ENCODE measurements around the gene RHOD. TPM values are rescaled to one million over a fixed set of nuclear protein-coding genes. Genes with fewer than 3 reads are reported as not detected.

Gene RHOD
- total RNA-seq, 2 donors from 2014 or later, result 2.6 to 3.4 TPM

DNA sequence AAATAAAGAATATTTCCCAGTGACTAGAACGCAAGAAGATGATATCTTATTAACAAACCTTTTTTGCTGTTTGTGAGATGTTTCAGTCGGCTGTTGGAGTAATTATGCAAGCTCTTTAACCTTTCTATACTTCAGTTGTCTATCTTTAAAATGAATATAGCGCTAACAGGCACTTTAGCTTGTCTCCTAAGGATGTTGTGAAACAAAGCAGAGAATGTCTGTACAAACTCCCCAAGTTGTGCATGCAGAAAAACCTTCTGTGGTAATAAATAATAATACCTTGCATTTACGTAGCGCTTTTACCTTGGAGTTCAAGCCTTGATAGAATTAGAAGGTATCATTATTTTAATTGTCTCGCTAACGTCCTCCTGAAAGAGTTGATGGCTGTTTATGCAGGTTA is 60.5 kb downstream of the RHOD start:
- H3K27me3 Mint-ChIP-seq (ENCODE audit: low read depth), result no peaks in the 10 kb centered on the region
- no peak overlapping the region for H3K27ac Mint-ChIP-seq
- DNase-seq (no peak), ATAC-seq (replicated peaks in 1 of 2) (no peak)
- H3K4me3 Mint-ChIP-seq, result peak overlapping the region; percentile 77 to 83
- no peaks in the 10 kb centered on the region for H3K9me3 Mint-ChIP-seq
- peaks cover 15 to 17% of the 10 kb centered on the region in 2 donors for H3K36me3 Mint-ChIP-seq (ENCODE audit: insufficient read depth in 2 of 2)
- peaks cover 32% of the 10 kb centered on the region for H3K4me1 Mint-ChIP-seq (ENCODE audit: low read depth)

- peaks cover 15 to 17% of the 10 kb centered on the region in 2 donors for H3K36me3 Mint-ChIP-seq (ENCODE audit: insufficient read depth in 2 of 2)
- no peaks in the 10 kb centered on the region for H3K27me3 Mint-ChIP-seq (ENCODE audit: low read depth)
- ATAC-seq (replicated peaks in 1 of 2), result peak; percentile 18 to 27
- H3K4me3 Mint-ChIP-seq, result peak overlapping the region; percentile 77 to 83
- DNase-seq, result peak; percentile 67 to 72
- H3K27ac Mint-ChIP-seq, result no peak overlapping the region
- peaks cover 34% of the 10 kb centered on the region for H3K4me1 Mint-ChIP-seq (ENCODE audit: low read depth)
- no peaks in the 10 kb centered on the region for H3K9me3 Mint-ChIP-seq
Observed at GRCh38 chr11:67117672-67118180, 61.1 kb downstream of the RHOD start.

DNA sequence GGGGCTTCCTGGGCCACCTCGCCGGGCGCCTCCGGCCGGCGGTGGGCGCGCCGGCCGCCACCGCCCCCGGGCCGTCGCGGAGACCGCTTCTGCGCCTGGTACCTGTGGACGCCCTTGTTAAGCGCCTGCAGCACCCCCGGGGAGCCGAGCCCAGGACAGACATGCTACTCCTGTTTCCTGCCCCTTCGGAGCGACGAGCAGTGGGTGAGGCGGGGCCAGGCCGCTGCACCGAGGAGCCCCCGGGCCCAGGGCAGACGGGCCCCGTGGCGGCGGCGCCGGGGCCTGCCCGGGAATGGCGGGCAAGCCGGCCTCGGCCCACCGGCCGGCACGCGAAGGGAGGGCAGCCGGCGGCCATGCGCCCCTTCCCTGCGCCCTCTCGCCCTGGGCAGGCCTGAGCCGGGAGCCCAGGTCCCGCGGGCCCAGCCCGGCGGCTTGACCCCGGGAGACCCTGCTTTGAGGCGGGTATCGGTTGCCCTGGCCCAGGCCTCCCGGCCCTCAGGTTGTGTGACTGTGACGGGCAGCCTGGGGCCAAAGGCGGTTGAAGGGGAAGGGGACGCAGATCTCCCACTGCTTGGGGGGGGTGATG is 61.6 kb downstream of the RHOD start:
- Mint-ChIP-seq H3K4me3 (peak overlapping the region; percentile 76 to 89), H3K27me3 (ENCODE audit: low read depth) (no peaks in the 10 kb centered on the region), H3K4me1 (ENCODE audit: low read depth) (peaks cover 34% of the 10 kb centered on the region), H3K36me3 (ENCODE audit: insufficient read depth in 2 of 2) (peaks cover 15 to 20% of the 10 kb centered on the region in 2 donors), H3K27ac (no peak overlapping the region), H3K9me3 (no peaks in the 10 kb centered on the region)
- ATAC-seq (replicated peaks in 1 of 2) (peak; percentile 28), DNase-seq (peak; percentile 69 to 71)

- Mint-ChIP-seq H3K9me3 (no peaks in the 10 kb centered on the region), H3K27ac (peak within 1 kb of the TSS; percentile 93), H3K4me3 (peak within 1 kb of the TSS; percentile 94 to 99), H3K27me3 (ENCODE audit: low read depth) (no peaks in the 10 kb centered on the region), H3K4me1 (ENCODE audit: low read depth) (peaks cover 32% of the 10 kb centered on the region), H3K36me3 (ENCODE audit: insufficient read depth in 2 of 2) (peaks cover 15 to 25% of the 10 kb centered on the region in 2 donors)
- DNase-seq (peak; percentile 97), ATAC-seq (replicated peaks in 1 of 2) (peak; percentile 80 to 82)
Observed at GRCh38 chr11:67118801-67119584, 62.3 kb downstream of the RHOD start, which contains the start of gene KDM2A. TSS of gene KDM2A (plus strand) at chr11:67119263. CDS start at chr11:67121317, 2,054 bp downstream.

GRCh38 chr11:67119585-67120391 is 63.1 kb downstream of the RHOD start:
- peak overlapping the region; percentile 94 to 99 for H3K4me3 Mint-ChIP-seq
- peak in 1 of 2 donors; percentile 6 for ATAC-seq (replicated peaks in 1 of 2)
- peaks cover 15 to 25% of the 10 kb centered on the region in 2 donors for H3K36me3 Mint-ChIP-seq (ENCODE audit: insufficient read depth in 2 of 2)
- H3K9me3 Mint-ChIP-seq, result no peaks in the 10 kb centered on the region
- peaks cover 32% of the 10 kb centered on the region for H3K4me1 Mint-ChIP-seq (ENCODE audit: low read depth)
- peak overlapping the region; percentile 93 for H3K27ac Mint-ChIP-seq
- H3K27me3 Mint-ChIP-seq (ENCODE audit: low read depth), result no peaks in the 10 kb centered on the region
- peak; percentile 27 to 50 for DNase-seq

- Mint-ChIP-seq H3K4me3 (peak overlapping the region; percentile 94 to 99), H3K27ac (peak overlapping the region; percentile 93), H3K4me1 (ENCODE audit: low read depth) (peaks cover 29% of the 10 kb centered on the region), H3K27me3 (ENCODE audit: low read depth) (no peaks in the 10 kb centered on the region), H3K9me3 (no peaks in the 10 kb centered on the region), H3K36me3 (ENCODE audit: insufficient read depth in 2 of 2) (peaks cover 17 to 25% of the 10 kb centered on the region in 2 donors)
- no peak for ATAC-seq (replicated peaks in 1 of 2)
- no peak for DNase-seq
Observed at GRCh38 chr11:67120456-67120855, 63.8 kb downstream of the RHOD start.

DNA sequence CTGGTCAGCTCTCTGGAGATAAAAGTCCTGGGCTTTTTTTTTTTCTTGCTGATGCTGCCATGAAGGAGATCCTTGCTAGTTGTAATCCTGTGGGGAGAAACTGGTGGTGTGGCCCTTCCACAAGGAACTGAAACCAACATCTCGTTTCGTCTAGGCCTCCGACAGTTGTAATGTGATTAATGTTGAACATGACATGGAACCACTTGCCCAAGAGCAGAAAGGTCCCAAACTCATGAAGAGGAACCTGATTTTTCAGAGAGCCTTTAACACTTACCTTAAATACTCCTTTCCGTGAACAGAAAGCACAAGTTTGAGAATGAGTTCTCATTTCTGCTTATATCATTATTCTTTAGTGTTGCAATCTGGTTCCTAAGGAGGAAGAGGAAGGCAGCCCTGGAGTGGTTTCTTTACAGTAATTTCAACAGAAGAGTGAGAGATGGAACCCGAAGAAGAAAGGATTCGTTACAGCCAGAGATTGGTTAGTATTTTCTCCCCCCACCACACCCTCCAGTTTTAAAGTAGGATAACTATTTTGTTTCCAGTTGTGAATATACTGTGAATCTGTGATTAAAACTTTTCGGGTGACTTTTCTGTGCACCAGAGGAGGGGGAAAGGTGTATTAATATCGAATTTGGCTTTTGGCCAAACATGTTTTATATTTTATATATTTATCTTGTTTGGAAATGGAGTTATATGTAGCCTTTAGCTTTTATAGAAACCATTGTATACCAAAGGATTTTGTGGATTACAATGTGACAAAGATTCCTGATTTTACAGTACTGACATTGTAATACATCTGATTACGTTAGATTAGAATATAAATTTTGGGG is 64.4 kb downstream of the RHOD start:
- DNase-seq (no peak), ATAC-seq (replicated peaks in 1 of 2) (no peak)
- Mint-ChIP-seq H3K27me3 (ENCODE audit: low read depth) (no peaks in the 10 kb centered on the region), H3K27ac (peak overlapping the region; percentile 93), H3K36me3 (ENCODE audit: insufficient read depth in 2 of 2) (peaks cover 17 to 25% of the 10 kb centered on the region in 2 donors), H3K9me3 (no peaks in the 10 kb centered on the region), H3K4me3 (peak overlapping the region; percentile 94 to 99), H3K4me1 (ENCODE audit: low read depth) (peaks cover 29% of the 10 kb centered on the region)

Other genes starting within 250 kb of the RHOD start
- 10 to 100 TPM; 27.2 to 29.6 TPM for gene RCE1, start 213.4 kb upstream of the RHOD start, total RNA-seq
- 10 to 100 TPM; 13.4 to 18.3 TPM for gene LRFN4, start 199.8 kb upstream of the RHOD start, total RNA-seq
- gene PC, start 98.5 kb upstream of the RHOD start, total RNA-seq, result 10 to 100 TPM in 1 of 2 donors, 1 to 10 TPM in 1; 9.1 to 12.7 TPM
- gene C11orf86, start 81.5 kb upstream of the RHOD start, total RNA-seq, result not detected
- gene SYT12, start 33.7 kb upstream of the RHOD start, total RNA-seq, result not detected
- gene KDM2A, start 62.4 kb downstream of the RHOD start, total RNA-seq, result 100 to 1,000 TPM; 104 to 107 TPM
- 100 to 1,000 TPM; 379 to 422 TPM for gene GRK2, start 209.6 kb downstream of the RHOD start, total RNA-seq
- gene ANKRD13D, start 232.5 kb downstream of the RHOD start, total RNA-seq, result 10 to 100 TPM; 78.5 to 90.9 TPM
- gene SSH3, start 246.7 kb downstream of the RHOD start, total RNA-seq, result 10 to 100 TPM; 13.3 to 20.3 TPM